GM12872 (cell line): ENCODE results near the gene WDR19.

ENCODE experiments used
- TF ChIP-seq, protein P1 (sequence below): IDR thresholded peaks from 3 replicates; pipeline ENCODE4 v1.5.1; 2011; ENCODE audit warnings: low read depth, mild to moderate bottlenecking, low read length, moderate library complexity; ENCODE audit not compliant: insufficient read depth

WDR19 gene

GRCh38 chr4:39259571-39260330, 77.4 kb downstream of the WDR19 start:
- TF ChIP-seq, protein P1, sequence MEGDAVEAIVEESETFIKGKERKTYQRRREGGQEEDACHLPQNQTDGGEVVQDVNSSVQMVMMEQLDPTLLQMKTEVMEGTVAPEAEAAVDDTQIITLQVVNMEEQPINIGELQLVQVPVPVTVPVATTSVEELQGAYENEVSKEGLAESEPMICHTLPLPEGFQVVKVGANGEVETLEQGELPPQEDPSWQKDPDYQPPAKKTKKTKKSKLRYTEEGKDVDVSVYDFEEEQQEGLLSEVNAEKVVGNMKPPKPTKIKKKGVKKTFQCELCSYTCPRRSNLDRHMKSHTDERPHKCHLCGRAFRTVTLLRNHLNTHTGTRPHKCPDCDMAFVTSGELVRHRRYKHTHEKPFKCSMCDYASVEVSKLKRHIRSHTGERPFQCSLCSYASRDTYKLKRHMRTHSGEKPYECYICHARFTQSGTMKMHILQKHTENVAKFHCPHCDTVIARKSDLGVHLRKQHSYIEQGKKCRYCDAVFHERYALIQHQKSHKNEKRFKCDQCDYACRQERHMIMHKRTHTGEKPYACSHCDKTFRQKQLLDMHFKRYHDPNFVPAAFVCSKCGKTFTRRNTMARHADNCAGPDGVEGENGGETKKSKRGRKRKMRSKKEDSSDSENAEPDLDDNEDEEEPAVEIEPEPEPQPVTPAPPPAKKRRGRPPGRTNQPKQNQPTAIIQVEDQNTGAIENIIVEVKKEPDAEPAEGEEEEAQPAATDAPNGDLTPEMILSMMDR: no peak

DNA sequence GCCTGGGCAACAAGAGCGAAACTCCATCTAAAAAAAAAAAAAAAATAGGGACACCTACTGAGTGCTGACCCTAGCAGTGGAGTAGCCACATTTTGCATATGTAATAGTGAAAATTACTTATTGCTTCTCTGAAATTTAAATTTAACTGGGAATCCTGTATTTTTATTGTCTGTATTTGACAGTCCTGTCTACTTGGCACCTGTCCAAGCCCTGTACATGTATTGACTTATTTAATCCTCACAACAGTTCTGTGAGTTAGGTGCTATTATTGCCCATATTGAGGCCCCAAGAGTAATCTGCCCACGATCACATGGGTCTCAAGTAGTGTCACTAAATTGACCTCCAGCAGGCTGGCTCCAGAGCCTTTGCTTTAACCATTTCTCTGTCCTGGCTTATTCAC, 81.6 kb downstream of the WDR19 start:
- TF ChIP-seq, protein P1: no peak

GRCh38 chr4:39274503-39274902, 92.2 kb downstream of the WDR19 start:
- TF ChIP-seq, protein P1: no peak

GRCh38 chr4:39278476-39278875, 96.1 kb downstream of the WDR19 start:
- TF ChIP-seq, protein P1: no peak

GRCh38 chr4:39279416-39279815, 97.1 kb downstream of the WDR19 start:
- TF ChIP-seq, protein P1: no peak

GRCh38 chr4:39280770-39281169, 98.4 kb downstream of the WDR19 start:
- TF ChIP-seq, protein P1: no peak

DNA sequence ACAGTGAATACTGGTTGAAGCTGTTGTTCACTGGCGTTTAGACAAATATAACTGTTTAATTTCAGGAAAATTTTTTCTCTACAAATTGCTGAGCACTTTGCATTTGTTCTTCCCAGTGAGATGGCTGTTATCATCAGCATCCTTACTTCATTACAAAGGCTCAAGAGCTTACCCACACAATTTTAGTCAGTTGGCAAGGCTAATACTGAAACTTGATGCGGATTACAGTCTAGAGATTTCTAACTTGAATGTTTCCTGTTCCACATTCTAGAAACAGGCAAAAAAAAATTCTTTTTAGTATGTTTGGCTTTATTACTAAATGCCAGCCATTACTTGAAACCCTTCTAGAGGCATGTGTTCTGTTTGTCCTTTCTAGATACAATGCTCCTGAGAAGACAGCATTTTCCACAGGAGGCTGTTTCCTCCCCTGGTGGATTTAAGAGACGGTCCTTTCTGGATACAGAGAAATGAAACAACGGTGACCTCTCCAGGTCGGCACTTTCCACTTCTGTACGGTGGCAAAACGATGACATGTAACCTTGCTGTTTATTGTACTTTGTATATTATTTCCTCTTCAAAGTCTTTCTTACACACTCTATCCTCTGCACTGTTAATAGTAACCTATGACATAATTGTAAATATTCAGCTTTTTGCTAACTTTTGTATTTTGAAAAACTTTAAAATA, 102.9 kb downstream of the WDR19 start:
- TF ChIP-seq, protein P1: no peak
